Ishikawa (cell line): ENCODE results near the gene FIGNL1.

Experiments
- EGR1 ChIP-seq: IDR thresholded peaks from 2 replicates; pipeline ENCODE4 v1.6.1; 2012
- REST ChIP-seq: IDR thresholded peaks from 2 replicates; pipeline ENCODE4 v1.6.1; 2012; ENCODE audit warnings: low read depth, mild to moderate bottlenecking
- TAF1 ChIP-seq: IDR thresholded peaks from 2 replicates; pipeline ENCODE4 v1.6.1; 2012; ENCODE audit warnings: low read depth, mild to moderate bottlenecking
- YY1 ChIP-seq: IDR thresholded peaks from 2 replicates; pipeline ENCODE4 v1.6.1; 2012; ENCODE audit warnings: low read depth

GRCh38 chr7:50492770-50493519 is 42.8 kb upstream of the FIGNL1 start:
- no peak for TF ChIP-seq EGR1
- no peak for TF ChIP-seq REST
- no peak for TF ChIP-seq TAF1
- no peak for TF ChIP-seq YY1
